HL-60/S4 treated with retinoic acid at 250 ng/mL for 4 days and 3 days (cell line): ENCODE measurements around the gene ISM2.

Source experiments
- in situ Hi-C: fragments of 300-500 bp; cut with MboI; formaldehyde crosslinking; loops from 2 replicates; pipeline ENCODE4 v1.7.0; 2022; ENCODE audit warnings: low sequenced_read_pairs

Gene ISM2

DNA sequence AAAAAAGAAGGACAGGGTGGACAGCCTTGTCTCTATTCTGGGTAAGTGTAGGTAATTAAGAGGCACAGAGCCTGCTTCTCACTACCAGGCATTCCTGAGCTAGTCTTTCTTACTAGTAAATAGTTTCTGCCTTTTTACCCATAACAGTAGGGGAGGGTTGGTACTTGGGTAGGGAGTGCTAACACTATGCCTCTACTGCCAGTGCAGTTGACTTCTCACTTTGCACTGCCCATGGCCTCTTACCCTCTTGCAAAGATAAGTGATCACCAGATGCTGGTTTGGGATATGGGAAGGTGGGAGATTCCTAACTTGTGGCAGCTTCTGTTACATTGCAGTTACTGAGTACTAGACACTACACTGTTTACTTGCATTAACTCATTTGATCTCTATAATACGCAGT is 29.1 kb downstream of the ISM2 start:
- in situ Hi-C loops, result no loop called here

DNA sequence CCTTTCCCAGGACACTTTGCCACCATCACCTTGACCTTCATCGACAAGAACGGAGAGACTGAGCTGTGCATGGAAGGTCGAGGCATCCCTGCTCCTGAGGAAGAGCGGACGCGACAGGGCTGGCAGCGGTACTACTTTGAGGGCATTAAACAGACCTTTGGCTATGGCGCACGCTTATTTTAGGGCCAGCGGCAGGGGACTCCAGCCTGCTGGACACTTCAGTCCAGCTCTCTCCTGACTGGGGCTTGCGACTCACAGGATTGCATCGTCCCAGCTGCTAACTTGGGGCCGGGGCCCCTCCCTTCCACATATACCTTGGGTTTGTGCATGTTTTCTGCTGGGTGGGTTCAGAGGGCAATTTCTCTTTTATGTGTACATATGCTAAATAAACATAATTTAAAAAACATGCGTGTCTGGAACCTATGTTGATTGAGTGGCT is 29.5 kb downstream of the ISM2 start:
- in situ Hi-C loops, result no loop called here

DNA sequence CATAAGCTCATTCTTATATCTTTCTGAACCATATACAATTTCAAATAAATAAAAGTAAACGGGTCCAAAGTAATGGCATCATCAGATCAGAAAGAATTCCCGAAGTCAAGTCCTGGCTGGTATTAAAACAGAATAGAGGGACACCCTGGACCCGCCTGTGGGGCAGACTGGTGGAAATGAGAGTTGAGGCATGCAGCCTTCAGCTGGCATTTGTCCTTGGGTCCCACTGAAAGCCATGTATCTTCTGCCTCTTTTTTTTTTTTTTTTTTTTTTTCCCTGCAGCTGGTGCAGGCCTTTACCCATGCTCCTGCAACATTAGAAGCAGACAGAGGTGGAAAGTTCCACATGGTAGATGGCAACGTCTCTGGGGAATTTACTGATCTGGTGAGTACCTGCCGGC is 30.8 kb downstream of the ISM2 start:
- in situ Hi-C loops, result no loop called here

DNA sequence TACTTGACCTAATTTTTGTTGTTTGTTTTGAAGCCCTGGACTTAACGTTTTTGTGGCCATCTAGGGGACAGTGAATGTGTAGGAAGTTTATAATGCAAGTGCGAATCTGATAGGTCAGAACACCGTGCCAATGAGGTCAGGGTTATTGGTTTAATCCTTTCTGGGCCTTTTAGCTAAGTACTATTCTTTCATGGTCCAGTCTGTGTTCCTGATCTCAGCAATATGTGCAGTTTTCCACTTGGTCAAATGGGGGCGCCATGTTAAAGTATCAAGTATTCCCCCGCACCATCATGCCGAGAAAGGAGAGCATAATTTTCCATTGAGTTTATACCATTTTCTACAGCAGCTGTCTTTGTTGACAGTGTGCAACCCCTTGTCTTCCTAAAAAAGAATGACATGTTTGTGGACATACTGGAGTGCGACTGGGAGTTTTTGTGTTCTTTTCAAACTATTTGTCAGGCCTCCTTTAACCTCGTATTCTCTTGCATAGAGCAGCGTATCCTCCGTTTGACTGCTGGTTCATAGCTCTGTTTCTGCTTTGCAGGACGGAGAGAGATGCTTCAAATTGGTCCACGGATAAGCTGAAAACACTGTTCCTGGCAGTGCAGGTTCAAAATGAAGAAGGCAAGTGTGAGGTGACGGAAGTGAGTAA is 39.4 kb downstream of the ISM2 start:
- in situ Hi-C loops, result no loop called here

DNA sequence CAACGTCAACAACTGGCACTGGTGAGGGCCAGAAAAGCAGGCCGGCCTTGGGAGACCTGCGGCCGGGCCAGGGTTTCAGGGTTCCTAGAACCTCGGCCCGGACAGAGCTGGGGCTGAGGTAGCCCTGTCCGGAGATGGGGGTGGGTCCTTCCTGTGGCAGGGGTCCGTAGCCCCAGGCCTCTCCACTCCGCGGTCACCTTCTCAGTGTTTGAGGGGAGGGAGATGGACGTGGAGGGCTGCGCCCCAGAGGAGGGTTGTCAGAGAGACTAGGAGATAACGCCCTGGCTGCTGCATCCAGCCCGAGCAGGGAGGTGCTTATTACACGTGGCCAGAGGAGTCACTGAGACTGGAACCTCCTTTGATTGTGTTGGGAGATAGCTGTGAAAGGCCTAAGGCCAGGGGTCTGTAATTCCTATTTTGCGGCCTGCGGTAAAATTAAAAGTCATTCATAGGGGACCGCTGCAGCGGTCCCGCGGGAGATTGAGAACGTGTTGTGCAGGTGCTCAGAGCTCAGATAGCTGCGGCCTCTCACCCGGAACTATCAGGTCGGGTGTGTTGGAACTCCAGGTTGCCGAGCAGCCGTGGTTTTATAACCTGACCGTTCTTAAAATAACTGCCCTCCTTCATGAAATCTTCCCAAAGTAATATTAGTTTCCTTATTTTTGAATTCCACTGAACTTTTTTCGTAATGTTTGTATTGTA is 40.2 kb downstream of the ISM2 start:
- in situ Hi-C loops, result no loop called here

DNA sequence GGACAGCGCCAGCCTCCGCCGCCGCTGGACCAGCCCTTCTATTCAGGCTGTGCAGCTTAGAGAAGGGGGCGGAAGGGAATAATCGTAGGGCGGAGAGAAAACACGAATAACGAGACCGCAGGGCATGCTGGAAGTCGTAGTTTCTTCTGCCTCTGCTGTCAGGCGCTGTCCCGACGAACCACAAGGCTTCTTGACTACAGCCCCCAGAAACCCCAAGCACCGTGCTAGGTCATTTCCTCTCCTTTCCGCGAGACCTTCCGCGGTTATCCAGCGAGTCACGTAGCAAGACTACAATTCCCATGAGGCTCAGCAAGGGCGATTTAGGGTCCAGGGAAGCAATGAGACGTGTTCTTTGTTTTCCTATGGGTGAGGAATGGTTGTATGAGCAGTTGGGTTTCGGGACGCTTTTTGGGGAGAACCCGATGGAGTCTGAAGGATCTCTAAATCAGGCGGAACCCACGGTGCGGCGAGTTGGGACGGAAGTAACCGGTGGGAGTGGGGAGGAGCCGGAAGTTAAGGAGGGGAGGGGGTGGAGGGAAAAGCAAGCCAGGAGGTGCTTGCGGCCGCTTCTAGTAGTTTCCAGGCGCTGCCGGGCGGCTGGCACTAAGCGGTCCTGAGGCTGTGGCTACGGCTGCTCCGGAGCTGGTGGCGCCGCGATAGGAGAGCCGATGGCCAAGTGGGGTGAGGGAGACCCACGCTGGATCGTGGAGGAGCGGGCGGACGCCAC is 40.9 kb downstream of the ISM2 start, which contains the start of the genes AHSA1 and VIPAS39:
TSS of gene AHSA1 (plus strand) at position 572 of the 727 bp plus-strand sequence. CDS start at position 669, 97 bp downstream.
TSS of gene VIPAS39 (minus strand) at position 80 of the 727 bp plus-strand sequence. CDS start 3,499 bp downstream, outside the sequence.
- in situ Hi-C loops, result no loop called here

DNA sequence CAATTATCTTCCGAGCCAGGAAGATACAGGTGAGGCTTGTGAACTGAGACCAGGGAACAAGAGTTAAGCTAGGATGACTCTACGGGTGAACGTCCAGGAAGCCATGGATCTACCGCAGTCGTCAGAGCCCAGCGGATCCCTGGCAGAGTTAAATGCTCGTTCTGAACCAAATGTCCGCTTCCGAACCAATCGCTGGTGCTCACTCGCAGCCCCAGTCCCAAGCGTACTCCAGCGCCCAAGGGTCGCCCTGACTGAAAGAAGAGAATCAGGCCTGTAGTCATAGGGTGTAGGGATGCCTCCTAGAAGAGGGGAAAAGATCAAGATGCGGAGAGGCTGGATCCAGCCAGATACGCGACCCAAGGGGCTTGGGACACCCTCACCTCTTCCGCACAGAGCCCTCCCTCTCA is 41.5 kb downstream of the ISM2 start:
- in situ Hi-C loops, result no loop called here

DNA sequence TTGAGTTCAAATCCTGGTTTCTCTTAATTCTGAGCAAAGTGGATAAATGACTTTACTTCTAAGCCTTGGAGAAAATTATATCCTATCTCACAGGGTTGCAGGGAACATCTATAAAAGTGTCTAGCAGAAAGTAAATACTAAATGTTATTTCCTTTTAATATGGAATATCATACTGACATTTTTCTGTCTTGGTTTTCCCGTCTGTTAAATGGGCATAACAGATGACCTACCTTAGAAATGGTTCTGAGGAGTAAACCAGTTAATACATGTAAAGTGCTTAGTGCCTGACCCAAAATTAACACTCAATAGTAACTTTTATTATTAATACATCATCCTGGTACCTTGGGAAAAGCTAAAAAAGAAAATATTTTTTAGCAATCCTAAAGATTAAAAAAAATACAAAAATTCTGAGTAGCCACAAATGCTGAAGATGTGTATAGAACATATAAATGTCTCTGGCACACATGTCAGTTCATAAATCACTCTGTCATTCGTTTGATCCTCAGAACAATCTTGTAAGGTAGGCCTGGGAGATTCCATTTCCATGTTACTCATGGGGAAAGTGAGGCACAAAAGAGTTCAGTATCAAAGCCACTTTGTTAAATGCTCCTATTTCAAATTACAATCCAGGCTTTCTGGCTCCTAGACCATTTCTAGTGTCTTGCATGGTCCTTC is 42.5 kb downstream of the ISM2 start:
- in situ Hi-C loops, result no loop called here

DNA sequence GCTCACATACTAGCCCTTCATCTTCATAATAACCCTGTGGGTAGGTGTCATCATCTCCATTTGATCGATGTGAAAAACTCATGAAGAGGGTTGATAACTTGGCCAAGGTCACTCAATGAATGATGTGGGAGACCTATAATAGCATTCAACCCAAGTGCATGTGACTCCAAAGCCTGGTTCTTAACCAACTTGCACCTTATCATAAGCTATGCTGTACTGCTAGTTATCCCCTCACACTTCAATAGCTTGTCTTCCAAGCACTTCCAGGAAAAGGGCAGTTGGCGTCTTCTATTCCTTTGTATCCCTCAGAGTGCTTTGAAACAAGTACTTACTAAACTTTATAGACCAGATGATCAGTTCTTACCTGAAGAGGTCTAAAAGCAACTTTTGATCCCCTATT is 56.4 kb downstream of the ISM2 start:
- in situ Hi-C loops, result no loop called here

DNA sequence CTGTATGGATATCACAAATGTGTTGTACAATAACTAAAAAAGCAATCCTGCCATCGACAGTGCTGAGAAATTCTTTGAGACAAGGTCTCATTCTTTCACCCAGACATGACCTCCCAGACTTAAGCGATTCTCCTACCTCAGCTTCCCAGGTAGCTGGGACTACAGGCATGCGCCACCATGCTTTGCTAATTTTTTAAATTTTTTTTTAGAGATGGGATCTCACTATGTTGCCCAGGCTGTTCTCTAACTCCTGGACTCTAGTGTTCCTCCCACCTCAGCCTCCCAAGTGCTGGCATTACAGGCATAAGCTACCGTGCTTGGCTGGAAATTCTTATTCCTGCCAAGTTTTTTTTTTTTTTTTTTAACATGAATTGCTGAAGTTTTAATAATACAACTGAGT is 58.8 kb downstream of the ISM2 start:
- in situ Hi-C loops, result no loop called here

DNA sequence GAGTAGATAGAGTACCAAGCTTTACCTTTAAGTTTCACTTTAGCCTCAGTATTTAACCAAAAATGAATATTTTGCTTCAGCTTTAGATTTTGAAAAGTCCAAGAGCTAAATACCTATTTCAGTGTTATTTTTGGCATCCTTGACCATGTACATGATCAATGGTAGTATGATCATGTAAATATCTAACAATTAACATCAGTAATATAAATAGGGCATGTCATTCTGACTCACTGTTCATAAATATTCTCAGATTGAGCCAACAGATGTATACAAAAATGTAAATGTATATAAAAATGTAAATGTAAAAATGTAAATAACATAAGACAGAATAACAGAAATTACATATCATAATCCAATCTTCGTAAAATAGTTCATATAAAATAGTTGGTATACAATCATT is 60.0 kb downstream of the ISM2 start:
- in situ Hi-C loops, result no loop called here

DNA sequence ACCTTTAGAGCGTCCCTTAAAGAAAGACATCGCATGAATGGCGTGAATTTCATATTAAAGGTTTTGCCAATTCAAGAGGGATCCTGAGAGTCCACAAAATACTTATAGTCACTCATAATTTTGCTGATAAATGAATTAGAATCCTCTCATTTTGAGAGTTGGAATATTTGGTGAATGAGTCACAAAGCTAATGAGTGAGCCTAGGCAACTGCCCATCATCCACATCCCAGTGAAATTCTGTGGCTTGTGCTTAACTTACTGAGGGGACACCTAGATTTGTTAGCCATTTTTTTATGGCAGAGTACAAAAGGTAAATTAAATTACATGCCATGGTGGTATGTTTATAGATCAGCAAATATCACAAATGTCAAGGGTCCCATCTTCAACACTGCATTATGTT is 62.6 kb downstream of the ISM2 start:
- in situ Hi-C loops, result no loop called here

DNA sequence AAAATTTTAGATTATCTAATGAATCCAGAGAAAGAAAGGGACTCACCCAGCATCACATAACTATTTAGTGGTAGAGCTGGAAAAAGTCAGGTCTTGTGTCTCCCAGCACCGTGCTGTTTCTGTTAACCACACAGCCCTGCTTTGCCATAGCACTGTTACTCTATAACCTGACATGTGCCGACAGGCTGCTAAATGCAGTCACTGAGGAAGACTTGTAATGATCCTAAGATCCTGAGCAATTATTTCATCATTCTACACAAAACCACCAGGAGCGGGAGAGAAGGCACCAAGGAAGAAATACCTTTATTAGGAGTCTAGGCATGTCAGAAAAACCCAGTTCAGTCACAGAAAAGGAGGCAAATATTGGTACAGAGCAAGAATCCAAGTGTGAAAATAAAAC is 72.2 kb downstream of the ISM2 start:
- in situ Hi-C loops, result no loop called here

DNA sequence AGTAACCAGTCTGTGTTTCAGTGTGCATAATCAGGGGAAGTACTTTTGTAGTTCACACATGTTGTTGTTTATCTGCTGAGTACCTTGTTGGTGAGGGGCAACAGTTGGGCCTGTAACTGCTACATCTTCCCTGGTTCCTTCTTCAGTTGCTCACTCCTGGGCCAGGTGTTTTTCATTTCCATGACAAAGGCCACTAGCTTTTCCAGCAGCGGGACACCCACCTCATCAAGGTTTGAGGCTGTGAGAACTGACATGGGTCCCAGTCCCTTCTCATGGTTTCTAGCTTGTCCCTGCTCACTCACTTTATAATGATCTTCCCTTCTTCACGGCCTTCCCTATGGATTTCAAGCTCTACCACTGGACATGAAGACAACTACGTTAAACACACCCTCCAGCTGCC is 73.8 kb downstream of the ISM2 start:
- in situ Hi-C loops, result no loop called here
